ENCODE data around the gene KDM1A. TPM values are rescaled to one million over a fixed set of nuclear protein-coding genes. Genes with fewer than 3 reads are reported as not detected.
A peak's percentile ranks its signal among the peaks of the same experiment; 100 is the strongest.

Gene KDM1A
- total RNA-seq, 1 experiment from 2014 or later = 204 TPM

DNA sequence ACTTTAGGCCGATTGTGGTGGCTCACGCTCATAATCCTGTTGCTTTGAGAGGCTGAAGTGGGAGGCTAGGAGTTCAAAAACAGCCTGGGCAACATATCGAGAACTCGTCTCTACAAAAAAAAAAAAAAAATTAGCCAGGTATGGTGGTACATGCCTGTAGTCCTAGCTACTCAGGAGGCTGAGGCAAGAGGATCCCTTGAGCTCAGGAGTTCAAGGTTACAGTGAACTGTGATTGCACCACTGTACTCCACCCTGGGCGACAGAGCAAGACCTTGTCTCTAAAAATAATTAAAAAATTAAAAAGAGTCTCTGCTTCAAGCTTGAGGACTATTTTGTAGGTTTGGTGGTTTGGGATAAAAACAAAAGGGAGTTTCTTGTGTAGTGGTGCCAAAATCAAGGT lies 21.2 kb downstream of the KDM1A start:
- Histone ChIP-seq H3T11ph (ENCODE audit: low read length) (no peak overlapping the region), H3K23me2 (ENCODE audit: insufficient read length, low read depth, low read length, poor library complexity, severe bottlenecking) (no peaks in the 10 kb centered on the region), H3K23ac (ENCODE audit: insufficient read length, low read depth, low read length) (no peak overlapping the region), H3K79me1 (ENCODE audit: insufficient read depth, low read depth, low read length, poor library complexity, severe bottlenecking) (peaks cover 11% of the 10 kb centered on the region), H3K27me3 (ENCODE audit: insufficient read depth, low read length) (no peaks in the 10 kb centered on the region), H4K8ac (replicated peaks; ENCODE audit: insufficient read length, low read depth, low read length) (no peak overlapping the region), H4K5ac (ENCODE audit: insufficient read length, low read depth, low read length) (no peak overlapping the region), H3K9me3 (ENCODE audit: control insufficient read depth, low read depth, low read length) (no peaks in the 10 kb centered on the region), H2BK120ac (ENCODE audit: low read depth, low read length, poor library complexity, severe bottlenecking) (no peak overlapping the region), H3K14ac (ENCODE audit: insufficient read depth, low read length) (no peak overlapping the region), H4K20me1 (ENCODE audit: control insufficient read depth, insufficient read depth, insufficient read length) (no peaks in the 10 kb centered on the region), H2AFZ (ENCODE audit: low read length) (no peak overlapping the region), H3K4ac (ENCODE audit: low read depth, low read length) (no peak overlapping the region), H4K91ac (ENCODE audit: insufficient read length, low read depth, low read length) (no peak overlapping the region), H3K9ac (ENCODE audit: extremely low read depth, insufficient read length, low read length) (no peak overlapping the region), H2BK20ac (ENCODE audit: low read depth, low read length, poor library complexity, severe bottlenecking) (no peak overlapping the region), H2BK12ac (ENCODE audit: insufficient read length, low read depth, low read length) (no peak overlapping the region), H3K56ac (ENCODE audit: insufficient read length, low read depth, low read length) (no peak overlapping the region), H3K4me1 (ENCODE audit: insufficient read depth, low read length) (peaks cover 7% of the 10 kb centered on the region; the same call in 1 of the 2 replicates), H3K4me2 (ENCODE audit: insufficient read depth, insufficient read length, low read length) (no peak overlapping the region), H3K79me2 (ENCODE audit: insufficient read depth, low read length) (peaks cover 35% of the 10 kb centered on the region; the same call in 1 of the 2 replicates), H2BK15ac (ENCODE audit: low read depth, low read length) (no peak overlapping the region), H2AK5ac (ENCODE audit: insufficient read length, low read length) (no peak overlapping the region), H2BK5ac (ENCODE audit: insufficient read length, low read length) (no peak overlapping the region), H3K18ac (ENCODE audit: insufficient read length, low read depth, low read length) (no peak overlapping the region), H3K27ac (ENCODE audit: insufficient read length, low read depth, low read length) (no peak overlapping the region)
- TF ChIP-seq, protein P1, sequence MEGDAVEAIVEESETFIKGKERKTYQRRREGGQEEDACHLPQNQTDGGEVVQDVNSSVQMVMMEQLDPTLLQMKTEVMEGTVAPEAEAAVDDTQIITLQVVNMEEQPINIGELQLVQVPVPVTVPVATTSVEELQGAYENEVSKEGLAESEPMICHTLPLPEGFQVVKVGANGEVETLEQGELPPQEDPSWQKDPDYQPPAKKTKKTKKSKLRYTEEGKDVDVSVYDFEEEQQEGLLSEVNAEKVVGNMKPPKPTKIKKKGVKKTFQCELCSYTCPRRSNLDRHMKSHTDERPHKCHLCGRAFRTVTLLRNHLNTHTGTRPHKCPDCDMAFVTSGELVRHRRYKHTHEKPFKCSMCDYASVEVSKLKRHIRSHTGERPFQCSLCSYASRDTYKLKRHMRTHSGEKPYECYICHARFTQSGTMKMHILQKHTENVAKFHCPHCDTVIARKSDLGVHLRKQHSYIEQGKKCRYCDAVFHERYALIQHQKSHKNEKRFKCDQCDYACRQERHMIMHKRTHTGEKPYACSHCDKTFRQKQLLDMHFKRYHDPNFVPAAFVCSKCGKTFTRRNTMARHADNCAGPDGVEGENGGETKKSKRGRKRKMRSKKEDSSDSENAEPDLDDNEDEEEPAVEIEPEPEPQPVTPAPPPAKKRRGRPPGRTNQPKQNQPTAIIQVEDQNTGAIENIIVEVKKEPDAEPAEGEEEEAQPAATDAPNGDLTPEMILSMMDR (conservative IDR thresholded peaks at IDR 0.05) = no peak
- no peak overlapping the region for H3K4me3 Mint-ChIP-seq
- no CpG with 5 or more reads among the region's 5 CpGs for WGBS (ENCODE audit: extremely low coverage, insufficient read length, low lambda C conversion rate)
- peaks cover 0 to 19% (median 3%) of the 10 kb centered on the region in 3 experiments; a peak in 4 of 7 replicates for H3K36me3 Mint-ChIP-seq (ENCODE audit: insufficient read depth in 1 of 3, low read depth in 3 of 3)
- no peaks in the 10 kb centered on the region for H3K27me3 Mint-ChIP-seq (ENCODE audit: low read depth)
- peaks cover 23 to 32% of the 10 kb centered on the region in 2 experiments for H3K4me1 Mint-ChIP-seq
- no peak for DNase-seq
- H3K27ac Mint-ChIP-seq = peak overlapping the region in 2 of 3 experiments; percentile 16 to 69; a peak in 1 of 7 replicates
- no peaks in the 10 kb centered on the region for H3K9me3 Mint-ChIP-seq

Measured in H9 (cell line).